GM12878 (cell line): ENCODE results near the gene CEP250. TPM values are rescaled to one million over a fixed set of nuclear protein-coding genes. Genes with fewer than 3 reads are reported as not detected.

Source experiments
- ATAC-seq: fragments of 200-7000 bp; cut with Tn5 transposase; 3 replicates; pipeline ENCODE4 v1.9.1; 2020; ENCODE audit warnings: mild to moderate bottlenecking, moderate library complexity
- BruUV-seq: library from RNA; stranded (reverse); fragments of 400-500 nt; replicated peaks from 2 replicates; lab custom pipeline; 2021; lab: Mats Ljungman, UMichigan
- CTCF ChIA-PET: fragments of 300-600 bp; sonication (Branson Sonifier 250); formaldehyde crosslinking; extraction: SDS; loops from one replicate; lab custom pipeline; 2021; ENCODE audit warnings: inconsistent platforms; lab: Yijun Ruan, JAX
- POLR2A ChIA-PET: fragments of 350-600 bp; formaldehyde crosslinking; extraction: SDS; loops from one replicate; lab custom pipeline; 2021; ENCODE audit warnings: inconsistent platforms; lab: Charles Lee
- RAD21 ChIA-PET: fragments of 300-600 bp; sonication (Branson Sonifier 250); formaldehyde crosslinking; loops from one replicate; lab custom pipeline; 2023; ENCODE audit warnings: antibody characterized with exemption; ENCODE audit not compliant: unreplicated experiment; lab: Charles Lee
- SMC1A ChIA-PET: fragments of 300-600 bp; sonication (Branson Sonifier 250); formaldehyde crosslinking; loops from one replicate; lab custom pipeline; 2023; ENCODE audit not compliant: unreplicated experiment, uncharacterized antibody; lab: Charles Lee
- DNase-seq: peaks from one replicate; pipeline ENCODE4 v3.0.0-alpha.2; 2011; ENCODE audit warnings: low read depth, low spot score
- FAIRE-seq: peaks from 3 replicates; lab custom pipeline; 2011; peaks lifted over from hg19 to GRCh38; lab: Jason Lieb, UNC
- H2AFZ ChIP-seq: 2 replicates; pipeline ENCODE4 v1.6.0; 2011; ENCODE audit warnings: low read depth, low read length, control low read depth; ENCODE audit not compliant: control insufficient read depth
- H3K27ac ChIP-seq: 2 replicates; pipeline ENCODE4 v1.5.1; 2011; ENCODE audit warnings: control low read depth; ENCODE audit not compliant: control insufficient read depth, insufficient read depth
- H3K27me3 ChIP-seq, 2 experiments: replicated peaks in 1 of 2; 2 replicates each; pipeline versions ENCODE4 v1.6.0 to v1.6.1; 2011; ENCODE audit warnings: low read length in 1 of 2; ENCODE audit not compliant: control insufficient read depth in 2 of 2, insufficient read depth in 2 of 2
- H3K36me3 ChIP-seq, 2 experiments: 2 replicates each; pipeline ENCODE4 v1.5.1; 2011; ENCODE audit warnings: low read length in 1 of 2; ENCODE audit not compliant: control insufficient read depth in 2 of 2, insufficient read depth in 2 of 2
- H3K4me1 ChIP-seq: 2 replicates; pipeline ENCODE4 v1.6.1; 2011; ENCODE audit warnings: mild to moderate bottlenecking, low read length, moderate library complexity, mixed read lengths; ENCODE audit not compliant: control insufficient read depth, insufficient read depth
- H3K4me2 ChIP-seq: 2 replicates; pipeline ENCODE4 v1.6.0; 2011; ENCODE audit warnings: control low read depth; ENCODE audit not compliant: control insufficient read depth, insufficient read depth
- H3K4me3 ChIP-seq: fragments of 200-600 bp; sonication (generic); 2 replicates; pipeline ENCODE4 v1.5.1; 2016
- H3K79me2 ChIP-seq: 2 replicates; pipeline ENCODE4 v1.6.0; 2011; ENCODE audit warnings: low read length; ENCODE audit not compliant: control insufficient read depth, insufficient read depth
- H3K9ac ChIP-seq: 2 replicates; pipeline ENCODE4 v1.8.0; 2011; ENCODE audit warnings: low read length, control low read depth, mixed read lengths; ENCODE audit not compliant: control insufficient read depth, insufficient read depth
- H3K9me3 ChIP-seq: replicated peaks from 3 replicates; pipeline ENCODE4 v1.5.1; 2011; ENCODE audit warnings: mild to moderate bottlenecking, low read length; ENCODE audit not compliant: control insufficient read depth, insufficient read depth
- H4K20me1 ChIP-seq: 2 replicates; pipeline ENCODE4 v1.6.0; 2011; ENCODE audit not compliant: control insufficient read depth, insufficient read depth
- PAX8 ChIP-seq: fragments of 450-650 bp; IDR thresholded peaks from 2 replicates; pipeline ENCODE4 v1.6.1; 2017; ENCODE audit warnings: mild to moderate bottlenecking, moderate library complexity
- SMAD1 ChIP-seq: fragments of 450-650 bp; IDR thresholded peaks from 2 replicates; pipeline ENCODE4 v1.6.1; 2018; ENCODE audit warnings: mild to moderate bottlenecking, low read depth; ENCODE audit not compliant: partially characterized antibody
- SMARCA5 ChIP-seq: fragments of 450-650 bp; IDR thresholded peaks from 2 replicates; pipeline ENCODE4 v1.6.1; 2017; ENCODE audit warnings: mild to moderate bottlenecking
- SPI1 ChIP-seq: IDR thresholded peaks from 2 replicates; pipeline ENCODE4 v1.6.1; 2011; ENCODE audit warnings: low read depth, mild to moderate bottlenecking, low read length, moderate library complexity, borderline replicate concordance; ENCODE audit not compliant: insufficient read depth
- TCF12 ChIP-seq: IDR thresholded peaks from 2 replicates; pipeline ENCODE4 v1.6.1; 2011; ENCODE audit warnings: low read depth, mild to moderate bottlenecking, low read length
- TCF3 ChIP-seq: IDR thresholded peaks from 2 replicates; pipeline ENCODE4 v1.6.1; 2012; ENCODE audit warnings: low read depth, mild to moderate bottlenecking, low read length, borderline replicate concordance; ENCODE audit not compliant: insufficient read depth
- ZNF274 ChIP-seq: IDR thresholded peaks from one replicate; pipeline ENCODE4 v1.8.0; 2011; ENCODE audit not compliant: insufficient read length, insufficient read depth
- WGBS: methylation state at CpG from one replicate; pipeline ENCODE4 v1.1.6; 2016; ENCODE audit warnings: low lambda C conversion rate; ENCODE audit not compliant: insufficient replicate concordance, insufficient coverage; ENCODE audit errors: missing lambda C conversion rate; 5-methylcytosine and 5-hydroxymethylcytosine counted together
- in situ Hi-C: fragments of 300-500 bp; cut with MboI; formaldehyde crosslinking; loops from 9 replicates; pipeline ENCODE4 v1.14.3; 2018; ENCODE audit warnings: mixed read lengths
- intact Hi-C: fragments of 100-400 bp; cut with micrococcal nuclease; formaldehyde crosslinking; loops from one replicate; pipeline ENCODE4 v1.14.2; 2022; ENCODE audit not compliant: unreplicated experiment
- polyA plus RNA-seq, 11 experiments: library from polyadenylated mRNA; depleted of rRNA in 4 of 11; unstranded in 6 of 11; stranded (reverse) in 5 of 11; fragments of >200 nt; fragmentation: Nextera tagmentation in 4 of 11; fragmentation: Illumina TruSeq in 1 of 11; extraction: Ambion mirVana in 4 of 11; extraction: Trizol in 1 of 11; gene quantifications; 1 replicate in 1 of 11; 2 replicates in 10 of 11; pipeline versions ENCODE4 v1.2.1 to v1.2.3, GENCODE V29; 2011 to 2016; ENCODE audit warnings: inconsistent platforms in 2 of 11, missing spikeins in 2 of 11, low read depth in 1 of 11
- total RNA-seq, 4 experiments: library from RNA; depleted of rRNA in 3 of 4; stranded (reverse); fragments of >200 nt in 3 of 4; fragmentation: Illumina TruSeq in 1 of 4; extraction: Trizol in 1 of 4; gene quantifications; 2 replicates each; pipeline versions ENCODE4 v1.2.1 to v1.2.3, GENCODE V29; 2013 to 2021
- TF ChIP-seq, protein P1 (sequence below): fragments of 450-650 bp; conservative IDR thresholded peaks from 2 replicates; pipeline ENCODE4 v1.6.1; 2017; ENCODE audit warnings: mild to moderate bottlenecking, moderate library complexity

Gene CEP250
- total and polyA plus RNA-seq, 10 of the 15 experiments (the other 5 are each of a cell fraction or from before 2014, with no cell fraction given): 2.4 to 41.6 (median 25.7) TPM

GRCh38 chr20:35499271-35499670, 43.9 kb downstream of the CEP250 start (continued):
- no peak for TF ChIP-seq ZNF274
- TF ChIP-seq PAX8: no peak
- no peak for TF ChIP-seq SMARCA5

DNA sequence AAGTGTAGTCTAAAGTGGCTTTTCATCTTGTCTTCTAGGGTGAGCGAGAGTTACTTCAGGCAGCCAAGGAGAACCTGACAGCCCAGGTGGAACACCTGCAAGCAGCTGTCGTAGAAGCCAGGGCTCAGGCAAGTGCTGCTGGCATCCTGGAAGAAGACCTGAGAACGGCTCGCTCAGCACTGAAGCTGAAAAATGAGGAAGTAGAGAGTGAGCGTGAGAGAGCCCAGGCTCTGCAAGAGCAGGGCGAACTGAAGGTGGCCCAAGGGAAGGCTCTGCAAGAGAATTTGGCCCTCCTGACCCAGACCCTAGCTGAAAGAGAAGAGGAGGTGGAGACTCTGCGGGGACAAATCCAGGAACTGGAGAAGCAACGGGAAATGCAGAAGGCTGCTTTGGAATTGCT, 47.0 kb downstream of the CEP250 start:
- no peak overlapping the region for H3K4me3 ChIP-seq
- BruUV-seq: no TSS peak
- SMC1A ChIA-PET: interaction anchor here (1.3 to 4.4 kb wide), 5 partner anchors 8 to 382 kb away, joined by 3 to 14 read pairs (median 4); no protein-coding TSS in a partner anchor

More for the DNA sequence above, 47.0 kb downstream of the CEP250 start:
- Histone ChIP-seq H3K27me3 (no peaks in the 10 kb centered on the region), H3K9me3 (no peaks in the 10 kb centered on the region), H3K36me3 (peaks cover 33 to 36% of the 10 kb centered on the region in 2 experiments), H3K79me2 (no peaks in the 10 kb centered on the region), H3K4me2 (peak overlapping the region; percentile 43), H3K4me1 (peaks cover 29% of the 10 kb centered on the region), H2AFZ (no peak overlapping the region), H4K20me1 (peaks cover 5% of the 10 kb centered on the region), H3K27ac (peak overlapping the region; percentile 31; the same call in 1 of the 2 replicates), H3K9ac (no peak overlapping the region)
- CTCF ChIA-PET: interaction anchor here (1.2 to 2.1 kb wide), 4 partner anchors 10 to 117 kb away, joined by 4 to 6 read pairs (median 5); no protein-coding TSS in a partner anchor
- intact Hi-C loops: no loop called here
- FAIRE-seq: peak; percentile 97
- RAD21 ChIA-PET: no interaction called here
- POLR2A ChIA-PET: interaction anchor here (0.9 kb wide), 1 partner anchor 17 kb away, joined by 4 read pairs; no protein-coding TSS in a partner anchor
- peak; percentile 23 for DNase-seq
- ATAC-seq: peak; percentile 87
- 8% methylated on average over 8 of the region's 8 CpGs for WGBS
- in situ Hi-C loops: no loop called here
- TF ChIP-seq, protein P1, sequence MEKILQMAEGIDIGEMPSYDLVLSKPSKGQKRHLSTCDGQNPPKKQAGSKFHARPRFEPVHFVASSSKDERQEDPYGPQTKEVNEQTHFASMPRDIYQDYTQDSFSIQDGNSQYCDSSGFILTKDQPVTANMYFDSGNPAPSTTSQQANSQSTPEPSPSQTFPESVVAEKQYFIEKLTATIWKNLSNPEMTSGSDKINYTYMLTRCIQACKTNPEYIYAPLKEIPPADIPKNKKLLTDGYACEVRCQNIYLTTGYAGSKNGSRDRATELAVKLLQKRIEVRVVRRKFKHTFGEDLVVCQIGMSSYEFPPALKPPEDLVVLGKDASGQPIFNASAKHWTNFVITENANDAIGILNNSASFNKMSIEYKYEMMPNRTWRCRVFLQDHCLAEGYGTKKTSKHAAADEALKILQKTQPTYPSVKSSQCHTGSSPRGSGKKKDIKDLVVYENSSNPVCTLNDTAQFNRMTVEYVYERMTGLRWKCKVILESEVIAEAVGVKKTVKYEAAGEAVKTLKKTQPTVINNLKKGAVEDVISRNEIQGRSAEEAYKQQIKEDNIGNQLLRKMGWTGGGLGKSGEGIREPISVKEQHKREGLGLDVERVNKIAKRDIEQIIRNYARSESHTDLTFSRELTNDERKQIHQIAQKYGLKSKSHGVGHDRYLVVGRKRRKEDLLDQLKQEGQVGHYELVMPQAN: no peak
- TF ChIP-seq SMAD1 (no peak), TCF3 (peak; percentile 86), SPI1 (peak; percentile 79; the same call in 1 of the 2 replicates), TCF12 (0 out of 2 replicates have a peak, but pooled peaks have one; percentile 38)
